ENCODE data around the gene CACNA1S. TPM values are rescaled to one million over a fixed set of nuclear protein-coding genes. Genes with fewer than 3 reads are reported as not detected.

The CACNA1S gene
- total and polyA plus RNA-seq, 8 donors: under 0.01 to 0.18 TPM; not detected in 6

DNA sequence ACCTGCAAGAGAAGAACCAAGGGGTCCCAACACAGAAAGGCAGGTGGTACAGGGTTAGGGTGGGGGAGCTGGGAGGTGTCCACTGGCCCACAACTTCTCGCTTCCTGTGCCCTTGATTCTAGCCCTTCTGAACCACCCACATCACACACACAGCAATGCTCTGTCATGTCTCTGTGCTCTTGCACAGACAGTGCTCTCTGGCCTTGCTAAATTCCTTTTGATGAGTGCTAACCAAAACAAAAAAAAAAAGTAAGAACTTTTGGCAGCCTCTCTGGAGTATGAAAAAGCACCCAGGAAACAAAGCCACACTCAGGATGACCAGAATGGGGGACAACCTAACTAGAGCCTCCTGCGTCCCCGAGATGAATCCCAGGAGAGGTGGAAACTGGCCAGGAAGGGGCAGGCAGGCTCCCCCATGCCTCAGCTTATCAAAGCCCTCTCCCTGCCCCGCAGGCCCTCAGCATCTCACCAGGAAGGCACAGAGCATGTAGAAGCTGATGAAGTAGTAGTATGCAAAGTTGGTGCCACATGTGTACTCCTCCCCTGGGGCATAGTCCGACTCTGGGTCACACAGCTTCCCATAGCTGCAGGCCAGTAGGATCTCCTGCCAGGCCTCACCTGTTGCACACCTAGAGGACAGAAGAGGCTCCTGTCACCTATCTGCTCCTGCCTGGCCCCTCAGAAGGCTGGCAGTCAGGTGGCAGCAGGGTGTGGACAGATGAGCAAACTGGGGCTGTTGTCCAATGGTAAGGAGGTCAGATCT is 61.5 kb downstream of the CACNA1S start:
- Histone ChIP-seq H3K27me3 (no peaks in the 10 kb centered on the region), H3K9me3 (no peaks in the 10 kb centered on the region), H3K4me1 (peaks cover 4 to 32% (median 12%) of the 10 kb centered on the region in 4 donors), H3K4me3 (no peak overlapping the region), H3K36me3 (no peaks in the 10 kb centered on the region), H3K27ac (no peak overlapping the region)
- 62 to 84% (median 76%) methylated on average over 4 to 5 of the region's 5 CpGs for WGBS, 5 donors
- intact Hi-C loops (cut with DNase I; ENCODE audit: low total_unique reads): no loop called here
- no peak for TF ChIP-seq POLR2A (IDR thresholded peaks at IDR 0.05)
- no peak for TF ChIP-seq EP300 (IDR thresholded peaks at IDR 0.05)
- no peak for TF ChIP-seq POLR2AphosphoS5 (IDR thresholded peaks at IDR 0.05)
- no peak for TF ChIP-seq CTCF (IDR thresholded peaks at IDR 0.05)
- no peak for DNase-seq

DNA sequence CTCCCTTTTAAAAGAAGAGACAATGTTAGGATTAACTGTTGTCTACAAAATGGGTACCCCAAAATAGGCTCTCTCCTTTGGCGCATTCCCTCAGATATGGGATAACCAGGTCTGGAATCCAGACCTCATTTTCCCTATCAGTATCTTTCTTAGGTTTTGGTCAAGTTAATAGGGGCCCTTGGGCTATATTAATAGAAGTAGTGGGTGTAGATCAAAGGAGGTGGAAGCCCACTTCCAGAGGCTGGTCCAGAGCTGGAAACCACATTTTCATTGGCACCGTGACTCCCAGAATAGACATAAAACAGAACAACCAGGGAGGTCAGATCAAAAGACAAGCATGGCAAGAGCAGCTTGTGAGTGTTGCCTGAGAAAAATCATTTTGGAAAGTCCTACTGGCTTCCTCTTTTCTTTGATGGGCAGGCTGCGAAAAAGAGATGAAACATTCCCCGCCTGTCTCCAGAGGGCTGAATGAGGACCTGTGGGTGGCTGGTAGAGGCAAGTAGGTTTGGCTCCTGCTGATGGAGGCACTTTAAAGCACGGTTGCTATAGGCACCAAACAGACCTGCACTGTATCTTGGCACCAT is 62.9 kb downstream of the CACNA1S start:
- DNase-seq: no peak
- Histone ChIP-seq H3K4me3 (no peak overlapping the region), H3K36me3 (no peaks in the 10 kb centered on the region), H3K9me3 (no peaks in the 10 kb centered on the region), H3K27me3 (no peaks in the 10 kb centered on the region), H3K27ac (no peak overlapping the region), H3K4me1 (peaks cover 0 to 19% (median 4%) of the 10 kb centered on the region in 4 donors)
- 78 to 89% (median 85%) methylated on average over 5 of the region's 5 CpGs for WGBS, 5 donors
- intact Hi-C loops (cut with DNase I; ENCODE audit: low total_unique reads): no loop called here
- TF ChIP-seq POLR2A (IDR thresholded peaks at IDR 0.05) (no peak), CTCF (IDR thresholded peaks at IDR 0.05) (no peak), POLR2AphosphoS5 (IDR thresholded peaks at IDR 0.05) (no peak), EP300 (IDR thresholded peaks at IDR 0.05) (no peak)

GRCh38 chr1:201048521-201048920 is 63.7 kb downstream of the CACNA1S start:
- Histone ChIP-seq H3K4me1 (peaks cover 0 to 10% (median 2%) of the 10 kb centered on the region in 4 donors), H3K27ac (no peak overlapping the region), H3K27me3 (no peaks in the 10 kb centered on the region), H3K4me3 (no peak overlapping the region), H3K9me3 (no peaks in the 10 kb centered on the region), H3K36me3 (no peaks in the 10 kb centered on the region)
- 81 to 86% (median 84%) methylated on average over 12 to 13 of the region's 13 CpGs for WGBS, 5 donors
- no peak for TF ChIP-seq EP300 (IDR thresholded peaks at IDR 0.05)
- no peak for TF ChIP-seq CTCF (IDR thresholded peaks at IDR 0.05)
- TF ChIP-seq POLR2A (IDR thresholded peaks at IDR 0.05): no peak
- no peak for TF ChIP-seq POLR2AphosphoS5 (IDR thresholded peaks at IDR 0.05)
- DNase-seq: no peak
- intact Hi-C loops (cut with DNase I; ENCODE audit: low total_unique reads): no loop called here

DNA sequence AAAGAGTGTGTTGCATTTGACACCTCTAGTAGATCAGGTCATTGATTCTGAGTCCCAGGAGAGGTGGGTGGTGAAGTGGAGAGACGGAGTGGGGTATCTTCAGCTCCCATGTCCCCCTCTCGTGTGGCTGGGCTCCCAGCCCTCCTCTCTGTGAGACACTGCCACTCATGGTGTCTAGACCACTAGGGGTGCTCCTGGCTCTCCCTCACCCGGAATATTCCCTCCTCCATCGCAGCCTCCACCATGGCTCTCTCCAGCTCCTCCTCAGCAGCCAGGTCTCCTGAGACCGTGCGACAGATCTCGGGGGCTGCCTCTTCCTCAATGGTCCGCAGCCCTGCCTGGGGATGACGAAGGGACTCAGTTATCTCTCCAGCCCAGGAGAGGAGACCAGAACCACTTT is 68.1 kb downstream of the CACNA1S start:
- Histone ChIP-seq H3K27ac (no peak overlapping the region), H3K9me3 (no peaks in the 10 kb centered on the region), H3K36me3 (no peaks in the 10 kb centered on the region), H3K4me1 (peaks cover 0 to 7% (median 3%) of the 10 kb centered on the region in 4 donors), H3K27me3 (no peaks in the 10 kb centered on the region), H3K4me3 (no peak overlapping the region)
- TF ChIP-seq POLR2AphosphoS5 (IDR thresholded peaks at IDR 0.05) (no peak), EP300 (IDR thresholded peaks at IDR 0.05) (no peak)
- 81 to 86% (median 82%) methylated on average over 8 to 9 of the region's 9 CpGs for WGBS, 5 donors
- intact Hi-C loops (cut with DNase I; ENCODE audit: low total_unique reads): loop anchor here (5.0 kb wide), 1 partner anchor 72 kb away; no protein-coding TSS in a partner anchor
- DNase-seq: no peak
